WERI-Rb-1 (cell line): ENCODE data around the gene ZNF536.

ENCODE experiments used
- DNase-seq: peaks from one replicate; pipeline ENCODE4 v3.0.0-alpha.2; 2020
- H3K27ac ChIP-seq: fragments of 250-450 bp; sonication (Bioruptor Pico); 2 replicates; pipeline ENCODE4 v1.5.1; 2020; ENCODE audit warnings: mild to moderate bottlenecking, moderate library complexity
- H3K27me3 ChIP-seq: fragments of 250-450 bp; sonication (Bioruptor Pico); 2 replicates; pipeline ENCODE4 v1.5.1; 2021; ENCODE audit warnings: mild to moderate bottlenecking, low read depth, moderate library complexity; ENCODE audit not compliant: insufficient read depth, severe bottlenecking
- H3K36me3 ChIP-seq: fragments of 250-450 bp; sonication (Bioruptor Pico); 2 replicates; pipeline ENCODE4 v1.5.1; 2020; ENCODE audit warnings: mild to moderate bottlenecking, moderate library complexity
- H3K4me3 ChIP-seq: 2 replicates; pipeline ENCODE4 v1.5.1; 2011; ENCODE audit warnings: low read depth, mild to moderate bottlenecking, control low read depth, low read length
- H3K9me3 ChIP-seq: fragments of 250-450 bp; sonication (Bioruptor Pico); 2 replicates; pipeline ENCODE4 v1.5.1; 2021; ENCODE audit warnings: mild to moderate bottlenecking, moderate library complexity; ENCODE audit not compliant: severe bottlenecking
- CTCF ChIP-seq: IDR thresholded peaks from 2 replicates; pipeline ENCODE4 v1.5.1; 2011; ENCODE audit warnings: low read depth, mild to moderate bottlenecking, control low read depth, inconsistent platforms, low read length

The ZNF536 gene

GRCh38 chr19:30512176-30513081, 140.2 kb downstream of the ZNF536 start:
- Histone ChIP-seq H3K4me3 (no peak overlapping the region), H3K9me3 (no peaks in the 10 kb centered on the region), H3K36me3 (no peaks in the 10 kb centered on the region), H3K27me3 (no peaks in the 10 kb centered on the region), H3K27ac (no peak overlapping the region)
- no peak for DNase-seq
- TF ChIP-seq CTCF: no peak

- DNase-seq: no peak
- Histone ChIP-seq H3K27ac (no peak overlapping the region), H3K4me3 (no peak overlapping the region), H3K36me3 (no peaks in the 10 kb centered on the region), H3K27me3 (no peaks in the 10 kb centered on the region), H3K9me3 (no peaks in the 10 kb centered on the region)
- no peak for TF ChIP-seq CTCF
These were observed 140.9 kb downstream of the ZNF536 start for GRCh38 chr19:30513082-30513411.

- H3K27me3 ChIP-seq: no peaks in the 10 kb centered on the region
- H3K9me3 ChIP-seq: no peaks in the 10 kb centered on the region
- no peak for DNase-seq
- TF ChIP-seq CTCF: no peak
- no peaks in the 10 kb centered on the region for H3K36me3 ChIP-seq
- H3K4me3 ChIP-seq: no peak overlapping the region
- H3K27ac ChIP-seq: no peak overlapping the region
These were observed 143.9 kb downstream of the ZNF536 start for GRCh38 chr19:30516111-30516510.

GRCh38 chr19:30516531-30516930, 144.3 kb downstream of the ZNF536 start:
- no peak for DNase-seq

GRCh38 chr19:30518965-30519606, 146.9 kb downstream of the ZNF536 start:
- H3K36me3 ChIP-seq: no peaks in the 10 kb centered on the region
- no peaks in the 10 kb centered on the region for H3K27me3 ChIP-seq
- DNase-seq: no peak
- no peak overlapping the region for H3K27ac ChIP-seq
- H3K4me3 ChIP-seq: no peak overlapping the region
- TF ChIP-seq CTCF: no peak
- no peaks in the 10 kb centered on the region for H3K9me3 ChIP-seq

More at GRCh38 chr19:30516531-30516930, 144.3 kb downstream of the ZNF536 start:
- Histone ChIP-seq H3K36me3 (no peaks in the 10 kb centered on the region), H3K27ac (no peak overlapping the region), H3K4me3 (no peak overlapping the region), H3K27me3 (no peaks in the 10 kb centered on the region), H3K9me3 (no peaks in the 10 kb centered on the region)
- no peak for TF ChIP-seq CTCF
